Naive B cell (primary cell): ENCODE data around the gene GPR171. TPM values are rescaled to one million over a fixed set of nuclear protein-coding genes. Genes with fewer than 3 reads are reported as not detected.
A peak's percentile ranks its signal among the peaks of the same experiment; 100 is the strongest.

Source experiments
- ATAC-seq, 2 donors: fragments of 150-1000 bp; cut with Tn5 transposase; 2 replicates each; pipeline ENCODE4 v1.10.0; 2021; ENCODE audit warnings: low read depth in 2 of 2, mild to moderate bottlenecking in 2 of 2, moderate library complexity in 2 of 2
- DNase-seq: peaks from one replicate; pipeline ENCODE4 v3.0.0; 2022
- H3K27ac Mint-ChIP-seq, 6 donors: one replicate each; pipeline ENCODE4 v1.8.0; 2020 to 2022; ENCODE audit warnings: mild to moderate bottlenecking in 6 of 6, mixed read lengths in 6 of 6, moderate library complexity in 5 of 6, inconsistent platforms in 2 of 6
- H3K27me3 Mint-ChIP-seq, 3 donors: one replicate each; pipeline ENCODE4 v1.8.0; 2021 to 2022; ENCODE audit warnings: mixed read lengths in 3 of 3, mild to moderate bottlenecking in 1 of 3
- H3K36me3 Mint-ChIP-seq, 2 donors: one replicate each; pipeline ENCODE4 v1.8.0; 2020 to 2022; ENCODE audit warnings: mixed read lengths in 2 of 2, inconsistent platforms in 1 of 2, mild to moderate bottlenecking in 1 of 2
- H3K4me1 Mint-ChIP-seq, 3 donors: one replicate each; pipeline ENCODE4 v1.8.0; 2020 to 2022; ENCODE audit warnings: mixed read lengths in 3 of 3, inconsistent platforms in 1 of 3, mild to moderate bottlenecking in 1 of 3, moderate library complexity in 1 of 3
- H3K4me3 Mint-ChIP-seq, 8 donors: one replicate each; pipeline ENCODE4 v1.8.0; 2020 to 2022; ENCODE audit warnings: mild to moderate bottlenecking in 8 of 8, mixed read lengths in 8 of 8, moderate library complexity in 8 of 8, inconsistent platforms in 2 of 8
- H3K9me3 Mint-ChIP-seq, 7 donors: one replicate each; pipeline ENCODE4 v1.8.0; 2020 to 2022; ENCODE audit warnings: mixed read lengths in 7 of 7, mild to moderate bottlenecking in 5 of 7, inconsistent platforms in 2 of 7, moderate library complexity in 1 of 7
- polyA plus RNA-seq, 6 donors: library from polyadenylated mRNA; unstranded; fragments of 300-500 nt; fragmentation: Illumina TruSeq; gene quantifications; one replicate each; pipeline ENCODE4 v1.2.3, GENCODE V29; 2021; ENCODE audit warnings: low read depth in 6 of 6

The GPR171 gene
- polyA plus RNA-seq, 6 donors from 2014 or later = 0.62 to 4.7 (median 1.7) TPM

GRCh38 chr3:151206201-151206600, 3.2 kb upstream of the GPR171 start:
- no peak overlapping the region for H3K27ac Mint-ChIP-seq
- H3K4me1 Mint-ChIP-seq = peaks cover 0 to 18% (median 11%) of the 10 kb centered on the region in 3 donors
- H3K36me3 Mint-ChIP-seq = no peaks in the 10 kb centered on the region
- H3K27me3 Mint-ChIP-seq = no peaks in the 10 kb centered on the region
- DNase-seq (no peak), ATAC-seq (no peak)
- no peaks in the 10 kb centered on the region for H3K9me3 Mint-ChIP-seq
- no peak overlapping the region for H3K4me3 Mint-ChIP-seq

DNA sequence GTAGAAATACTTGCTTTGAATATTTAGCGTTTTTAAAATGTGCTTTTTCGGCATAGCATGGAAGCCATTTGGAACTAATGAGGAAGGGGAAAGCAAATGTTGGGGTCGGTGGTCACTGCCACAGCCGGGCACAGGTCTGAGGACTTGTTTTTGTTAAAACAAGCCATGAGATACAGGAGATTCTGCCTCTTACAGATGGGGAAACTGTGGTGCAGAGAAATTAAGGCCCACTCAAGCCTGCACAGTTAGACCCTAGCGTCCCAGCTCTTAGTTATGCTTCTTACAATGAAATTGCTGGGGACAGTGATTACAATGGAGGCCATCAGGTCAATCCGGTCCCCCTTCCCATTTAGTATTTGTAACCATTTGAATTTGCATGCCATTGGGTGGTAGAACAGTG, 2.5 kb upstream of the GPR171 start:
- DNase-seq (no peak), ATAC-seq (no peak)
- no peak overlapping the region for H3K27ac Mint-ChIP-seq
- H3K4me1 Mint-ChIP-seq = peaks cover 0 to 11% (median 4%) of the 10 kb centered on the region in 3 donors
- H3K4me3 Mint-ChIP-seq = no peak overlapping the region
- H3K9me3 Mint-ChIP-seq = no peaks in the 10 kb centered on the region
- no peaks in the 10 kb centered on the region for H3K36me3 Mint-ChIP-seq
- H3K27me3 Mint-ChIP-seq = no peaks in the 10 kb centered on the region

DNA sequence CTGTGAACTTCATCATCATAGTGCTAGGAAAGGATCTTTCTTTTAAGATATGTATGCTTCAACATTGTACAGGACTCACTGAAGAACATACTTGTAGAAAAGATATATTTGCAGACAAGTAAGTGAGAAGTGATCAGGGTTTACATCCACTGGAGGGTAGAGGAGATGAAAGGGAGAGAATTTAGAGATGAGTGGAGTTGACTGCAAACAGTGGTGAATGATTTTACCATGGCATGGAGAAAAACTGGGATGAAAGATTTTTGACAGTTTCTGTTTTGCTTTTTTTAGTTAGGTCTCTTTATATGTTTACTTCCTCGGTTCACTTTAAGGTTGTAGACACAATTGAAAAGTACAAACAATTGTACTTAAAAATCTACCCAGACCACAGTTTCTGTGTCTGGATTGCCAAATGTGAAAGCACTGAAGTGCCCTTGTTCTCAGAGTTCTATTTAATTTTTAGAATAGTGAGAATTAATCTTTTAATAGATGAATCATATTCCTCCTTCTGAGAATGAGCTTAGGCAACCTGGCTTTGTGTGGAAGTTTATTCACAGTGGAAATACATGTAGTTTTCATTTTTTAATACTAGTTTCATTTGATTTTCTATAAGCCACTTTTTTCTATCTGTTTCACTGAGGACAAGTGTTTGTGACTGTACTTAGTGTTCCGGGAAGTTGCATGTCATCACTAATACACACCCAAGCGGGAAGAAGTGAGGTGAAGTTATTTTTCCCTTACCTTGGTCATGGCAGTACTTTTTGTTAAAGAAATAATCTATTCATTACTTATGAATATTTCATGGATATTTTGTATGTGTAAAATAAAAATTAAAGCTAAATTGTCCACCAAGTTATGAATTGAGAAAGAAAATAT, 1.8 kb upstream of the GPR171 start:
- no peak for DNase-seq
- Mint-ChIP-seq H3K4me3 (no peak overlapping the region), H3K4me1 (peaks cover 0 to 5% (median 0%) of the 10 kb centered on the region in 3 donors)

DNA sequence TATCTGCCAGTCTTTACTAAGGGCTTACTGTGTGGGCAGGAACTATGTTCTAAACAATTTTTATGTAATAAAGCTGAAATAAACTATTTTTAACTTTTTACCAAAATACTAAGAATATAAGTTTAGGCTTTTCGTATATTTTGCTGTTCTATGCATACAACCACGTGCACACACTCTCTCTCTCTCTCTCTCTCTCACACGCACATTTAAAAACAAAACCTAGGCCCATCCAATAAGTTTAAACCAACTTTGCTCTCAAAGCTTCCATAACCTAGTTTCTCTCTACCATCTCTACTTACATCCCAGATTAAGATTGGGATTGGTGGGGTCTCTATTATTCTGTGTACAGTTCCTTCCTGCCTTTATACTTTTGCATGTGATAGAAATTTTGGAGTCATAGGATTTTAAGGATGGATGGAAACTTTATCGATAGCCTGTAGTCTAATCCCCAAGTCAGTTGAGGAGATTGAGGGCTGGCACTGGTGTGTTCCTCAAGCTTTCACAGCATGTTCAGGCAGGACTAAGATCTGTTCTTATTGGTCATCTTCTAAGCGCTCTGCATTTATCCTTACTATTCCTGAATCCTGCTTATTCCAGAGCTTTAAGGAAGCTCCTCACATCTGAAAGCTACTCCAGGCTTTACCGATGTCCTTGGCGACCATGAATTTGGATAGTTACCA, 1.8 kb downstream of the GPR171 start:
- Mint-ChIP-seq H3K36me3 (peaks cover 0 to 5% of the 10 kb centered on the region in 2 donors), H3K27me3 (no peaks in the 10 kb centered on the region), H3K27ac (peak overlapping the region in 1 of 6 donors; percentile 11), H3K4me3 (no peak overlapping the region), H3K9me3 (no peaks in the 10 kb centered on the region), H3K4me1 (peaks cover 0 to 5% (median 0%) of the 10 kb centered on the region in 3 donors)
- DNase-seq (no peak), ATAC-seq (no peak)

More for the DNA sequence above, 1.8 kb upstream of the GPR171 start:
- ATAC-seq = no peak
- Mint-ChIP-seq H3K27me3 (no peaks in the 10 kb centered on the region), H3K9me3 (no peaks in the 10 kb centered on the region), H3K27ac (no peak overlapping the region), H3K36me3 (peaks cover 0 to under 1% of the 10 kb centered on the region in 2 donors)

DNA sequence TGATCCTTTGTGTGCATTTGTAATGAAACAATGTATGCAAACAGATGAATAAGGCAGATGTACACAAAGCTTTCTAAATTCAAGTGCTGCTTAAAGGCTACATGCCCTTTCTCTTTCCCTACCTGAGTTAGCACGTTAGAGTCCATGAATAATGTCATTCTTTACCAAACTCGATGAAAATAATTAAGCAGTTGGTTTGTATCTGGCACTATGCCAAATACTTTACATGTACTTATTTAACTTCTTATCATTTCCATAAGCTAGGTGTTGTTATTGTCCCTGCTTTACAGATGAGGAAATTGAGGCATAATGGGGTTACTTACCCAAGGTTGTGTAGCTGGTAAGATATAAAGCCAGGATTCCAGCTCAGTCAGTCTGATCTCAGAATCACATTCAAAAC, 2.4 kb downstream of the GPR171 start:
- Mint-ChIP-seq H3K27ac (no peak overlapping the region), H3K4me3 (no peak overlapping the region), H3K4me1 (peaks cover 0 to 5% (median 0%) of the 10 kb centered on the region in 3 donors), H3K36me3 (peaks cover 0 to 5% of the 10 kb centered on the region in 2 donors), H3K27me3 (no peaks in the 10 kb centered on the region), H3K9me3 (no peaks in the 10 kb centered on the region)
- no peak for DNase-seq
- ATAC-seq = no peak

DNA sequence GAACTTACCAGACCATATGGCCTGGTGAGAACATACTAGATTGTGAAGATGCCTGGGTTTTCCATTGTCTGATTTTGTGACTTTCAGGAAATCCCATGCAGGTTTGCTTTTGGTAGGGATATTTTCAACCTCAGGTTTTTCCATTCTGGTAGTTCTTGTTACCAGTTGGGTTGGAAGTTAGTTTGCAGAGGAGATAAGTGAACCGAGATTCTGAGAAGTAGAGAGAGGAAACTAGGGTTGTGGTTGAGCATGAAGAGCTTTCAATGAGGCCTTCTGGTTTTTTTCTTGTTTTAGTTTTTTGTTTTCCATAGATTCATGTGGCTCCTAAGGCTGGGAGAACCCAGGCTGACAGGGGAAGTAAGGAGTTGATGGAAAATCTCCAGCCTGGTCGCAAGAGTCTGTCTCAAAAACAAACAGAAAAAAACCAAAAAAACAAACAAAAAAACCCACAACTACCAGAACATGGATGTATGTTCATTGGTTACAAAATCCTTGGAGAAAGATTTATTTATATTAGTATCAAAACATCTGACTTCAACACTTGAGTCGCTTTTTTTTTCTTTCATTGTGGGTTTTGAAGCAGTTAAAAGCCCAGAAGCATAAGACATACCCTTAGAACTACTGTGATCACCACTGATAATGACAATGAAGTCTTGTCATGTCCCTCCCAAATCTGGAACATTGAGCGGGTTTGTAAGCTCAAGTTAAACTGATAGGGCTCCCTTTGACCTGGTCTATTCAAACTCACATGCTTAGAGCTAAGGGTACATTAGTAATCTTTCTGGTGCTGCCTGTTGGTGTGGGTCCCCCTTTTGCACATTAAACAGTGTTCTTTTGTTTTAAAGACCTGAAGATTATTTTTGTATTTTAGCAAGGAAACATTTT, 3.2 kb downstream of the GPR171 start:
- Mint-ChIP-seq H3K9me3 (no peaks in the 10 kb centered on the region), H3K36me3 (peaks cover 0 to 5% of the 10 kb centered on the region in 2 donors), H3K27me3 (no peaks in the 10 kb centered on the region), H3K4me1 (peaks cover 0 to 5% (median 0%) of the 10 kb centered on the region in 3 donors), H3K27ac (peak overlapping the region in 2 of 6 donors; percentile 20 to 61), H3K4me3 (no peak overlapping the region)
- ATAC-seq (no peak), DNase-seq (no peak)

- H3K4me3 Mint-ChIP-seq = no peak overlapping the region
- H3K27me3 Mint-ChIP-seq = no peaks in the 10 kb centered on the region
- no peak for DNase-seq
- no peaks in the 10 kb centered on the region for H3K4me1 Mint-ChIP-seq
- peak overlapping the region in 1 of 6 donors; percentile 46 for H3K27ac Mint-ChIP-seq
- H3K9me3 Mint-ChIP-seq = no peaks in the 10 kb centered on the region
- no peak for ATAC-seq
- H3K36me3 Mint-ChIP-seq = peaks cover 0 to 5% of the 10 kb centered on the region in 2 donors
These were observed 4.2 kb downstream of the GPR171 start for GRCh38 chr3:151198849-151199248.

DNA sequence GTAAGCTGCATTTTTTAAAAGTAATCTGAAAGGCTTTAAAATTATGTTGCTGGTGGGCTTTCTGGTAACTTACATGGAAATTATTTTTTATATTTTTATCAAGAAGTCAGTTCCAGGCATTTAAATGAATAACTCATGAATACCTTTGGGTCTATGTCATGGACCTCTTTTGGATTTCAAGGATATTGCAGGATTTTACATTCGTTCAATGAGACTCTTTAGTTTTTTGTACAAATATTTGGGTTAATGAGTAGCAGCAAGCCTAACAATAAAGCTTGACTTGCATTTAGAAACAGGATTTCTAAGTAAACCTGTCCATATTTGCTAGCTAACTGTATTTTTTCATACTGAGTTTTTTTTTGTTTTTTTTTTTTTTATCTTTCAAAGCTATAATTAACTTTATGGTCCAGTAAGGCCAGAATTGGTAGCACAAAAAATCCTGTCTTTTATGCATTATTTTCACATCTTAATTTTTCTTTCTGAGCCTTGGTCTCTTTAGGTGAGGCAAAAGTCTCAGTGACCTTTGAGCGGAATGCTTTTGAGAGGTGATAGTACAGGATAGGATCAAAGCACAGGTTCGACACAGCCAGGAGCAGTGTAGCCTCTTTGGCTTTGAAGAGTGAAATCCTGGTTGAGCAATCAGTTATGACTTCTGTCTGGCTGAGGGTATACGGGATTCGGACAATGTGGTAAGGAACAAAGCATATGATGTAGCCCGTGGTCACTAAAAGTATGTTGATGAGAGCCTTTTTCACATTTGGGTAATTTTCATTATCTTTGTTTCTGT, 4.8 kb downstream of the GPR171 start:
- Mint-ChIP-seq H3K4me1 (no peaks in the 10 kb centered on the region), H3K36me3 (peaks cover 0 to 5% of the 10 kb centered on the region in 2 donors), H3K27ac (no peak overlapping the region), H3K4me3 (no peak overlapping the region), H3K9me3 (no peaks in the 10 kb centered on the region), H3K27me3 (no peaks in the 10 kb centered on the region)
- ATAC-seq = no peak
- DNase-seq = no peak

DNA sequence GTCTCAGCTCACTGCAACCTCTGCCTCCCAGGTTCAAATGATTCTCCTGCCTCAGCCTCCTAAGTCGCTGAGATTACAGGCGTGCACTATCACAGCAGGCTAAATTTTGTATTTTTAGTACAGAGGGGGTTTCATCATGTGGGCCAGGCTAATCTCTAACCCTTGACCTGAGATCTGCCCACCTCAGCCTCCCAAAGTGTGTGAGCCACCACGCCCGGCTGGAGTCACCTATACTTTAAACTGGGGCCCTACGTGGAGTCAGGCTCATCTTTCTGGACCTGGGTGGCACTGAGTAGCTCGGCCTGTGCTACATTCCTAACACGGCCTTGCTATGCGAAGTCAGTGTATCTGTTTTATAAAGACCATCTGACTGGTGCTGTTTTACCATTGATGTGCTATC, 5.8 kb downstream of the GPR171 start:
- H3K4me3 Mint-ChIP-seq = no peak overlapping the region
- ATAC-seq (no peak), DNase-seq (no peak)
- H3K27ac Mint-ChIP-seq = no peak overlapping the region
- no peaks in the 10 kb centered on the region for H3K27me3 Mint-ChIP-seq
- no peaks in the 10 kb centered on the region for H3K4me1 Mint-ChIP-seq
- H3K9me3 Mint-ChIP-seq = no peaks in the 10 kb centered on the region
- peaks cover 0 to 5% of the 10 kb centered on the region in 2 donors for H3K36me3 Mint-ChIP-seq

GRCh38 chr3:151196434-151196833, 6.6 kb downstream of the GPR171 start:
- H3K27me3 Mint-ChIP-seq = no peaks in the 10 kb centered on the region
- DNase-seq = no peak
- H3K9me3 Mint-ChIP-seq = no peaks in the 10 kb centered on the region
- H3K27ac Mint-ChIP-seq = no peak overlapping the region
- H3K36me3 Mint-ChIP-seq = peaks cover 0 to 5% of the 10 kb centered on the region in 2 donors
- no peak for ATAC-seq
- no peaks in the 10 kb centered on the region for H3K4me1 Mint-ChIP-seq
- no peak overlapping the region for H3K4me3 Mint-ChIP-seq

DNA sequence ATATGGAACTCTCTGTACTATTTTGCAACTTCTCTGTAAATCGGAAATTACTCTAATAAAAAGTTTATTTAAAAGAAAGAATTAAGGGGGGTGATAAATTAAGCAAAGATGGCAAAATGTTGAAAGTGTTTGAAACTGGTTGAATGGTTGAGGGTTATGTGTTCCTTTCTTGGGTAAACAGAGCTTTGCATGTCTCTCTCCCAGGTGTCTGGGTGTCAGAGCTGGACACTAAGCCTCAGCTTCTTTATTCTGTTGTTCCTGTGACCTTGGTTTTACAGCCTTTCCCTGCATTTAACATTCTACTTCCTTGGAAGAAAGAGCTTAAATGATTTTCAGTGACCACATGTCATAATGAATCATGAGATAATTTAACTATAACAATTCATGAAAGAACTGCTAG, 7.2 kb downstream of the GPR171 start:
- H3K27ac Mint-ChIP-seq = no peak overlapping the region
- H3K9me3 Mint-ChIP-seq = no peaks in the 10 kb centered on the region
- H3K4me3 Mint-ChIP-seq = no peak overlapping the region
- no peaks in the 10 kb centered on the region for H3K27me3 Mint-ChIP-seq
- H3K4me1 Mint-ChIP-seq = no peaks in the 10 kb centered on the region
- DNase-seq (no peak), ATAC-seq (no peak)
- H3K36me3 Mint-ChIP-seq = peaks cover 0 to 5% of the 10 kb centered on the region in 2 donors

DNA sequence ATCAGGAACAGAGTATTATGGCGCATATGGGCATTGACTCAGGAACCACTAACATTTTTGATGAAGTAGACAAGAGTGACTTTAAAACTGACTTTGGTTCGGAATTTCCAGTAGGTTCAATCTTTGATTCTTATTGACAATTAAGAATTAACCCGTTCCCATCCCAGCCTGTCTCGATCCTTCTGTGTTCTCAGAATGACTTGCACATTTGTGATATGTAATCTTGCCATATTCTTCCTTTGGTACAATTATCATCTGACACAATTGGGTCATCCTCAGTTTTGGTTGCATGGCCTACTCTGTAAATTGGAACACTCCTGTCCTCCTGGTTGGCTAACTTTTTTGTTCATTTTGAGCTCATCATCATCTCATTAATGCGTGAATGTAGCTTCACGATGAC, 10.5 kb downstream of the GPR171 start:
- ATAC-seq = no peak
- no peaks in the 10 kb centered on the region for H3K9me3 Mint-ChIP-seq
- H3K4me1 Mint-ChIP-seq = no peaks in the 10 kb centered on the region
- no peak for DNase-seq
- no peak overlapping the region for H3K27ac Mint-ChIP-seq
- H3K27me3 Mint-ChIP-seq = no peaks in the 10 kb centered on the region
- H3K36me3 Mint-ChIP-seq = no peaks in the 10 kb centered on the region
- no peak overlapping the region for H3K4me3 Mint-ChIP-seq

DNA sequence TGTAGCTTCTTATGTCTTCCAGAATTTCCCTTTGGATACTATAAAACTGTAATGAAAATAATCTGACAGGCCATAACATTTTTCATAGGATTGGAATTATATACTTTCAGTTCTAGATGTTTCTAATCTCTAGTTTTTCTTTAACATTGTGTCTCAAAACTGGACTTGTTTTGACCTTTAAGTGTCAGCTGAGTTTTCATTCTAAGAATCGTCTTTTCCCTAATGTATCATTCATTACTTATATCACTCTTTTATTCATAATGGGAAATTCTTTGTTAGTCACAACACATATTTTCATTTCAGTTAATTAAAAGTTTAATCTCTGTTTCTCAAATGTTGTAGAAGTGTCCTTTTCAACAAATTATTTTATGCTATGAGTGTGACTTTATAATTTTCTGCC, 11.9 kb downstream of the GPR171 start:
- H3K9me3 Mint-ChIP-seq = no peaks in the 10 kb centered on the region
- no peaks in the 10 kb centered on the region for H3K4me1 Mint-ChIP-seq
- no peak overlapping the region for H3K27ac Mint-ChIP-seq
- H3K36me3 Mint-ChIP-seq = no peaks in the 10 kb centered on the region
- H3K27me3 Mint-ChIP-seq = no peaks in the 10 kb centered on the region
- H3K4me3 Mint-ChIP-seq = no peak overlapping the region
- ATAC-seq = no peak
- DNase-seq = no peak
